MG63 (cell line): ENCODE results near the gene ELOVL3. TPM values are rescaled to one million over a fixed set of nuclear protein-coding genes. Genes with fewer than 3 reads are reported as not detected.
"Not testable (repeated sequence)": the region's sequence is repeated elsewhere in the genome, so short reads cannot be mapped to it uniquely, and the experiment has no call there.

ENCODE experiments used
- DNase-seq: peaks from one replicate; pipeline ENCODE4 v3.0.0-alpha.2; 2020
- H3K27me3 ChIP-seq: fragments of 250-450 bp; sonication (Bioruptor Pico); 2 replicates; pipeline ENCODE4 v1.5.1; 2020; ENCODE audit warnings: mild to moderate bottlenecking, moderate library complexity
- H3K36me3 ChIP-seq: fragments of 250-450 bp; sonication (Bioruptor Pico); 2 replicates; pipeline ENCODE4 v1.5.1; 2020; ENCODE audit warnings: mild to moderate bottlenecking, moderate library complexity
- H3K4me3 ChIP-seq: fragments of 250-450 bp; sonication (Bioruptor Pico); 2 replicates; pipeline ENCODE4 v1.5.1; 2020; ENCODE audit warnings: mild to moderate bottlenecking, moderate library complexity
- H3K9me3 ChIP-seq: fragments of 250-450 bp; sonication (Bioruptor Pico); 2 replicates; pipeline ENCODE4 v1.5.1; 2020; ENCODE audit warnings: mild to moderate bottlenecking, moderate library complexity
- total RNA-seq: library from RNA; depleted of rRNA; stranded (reverse); fragments of >200 nt; shearing (Covaris generic); gene quantifications from 2 replicates; pipeline ENCODE4 v1.2.3, GENCODE V29; 2014; ENCODE audit warnings: low replicate concordance; rRNA removed

The ELOVL3 gene, protein sequence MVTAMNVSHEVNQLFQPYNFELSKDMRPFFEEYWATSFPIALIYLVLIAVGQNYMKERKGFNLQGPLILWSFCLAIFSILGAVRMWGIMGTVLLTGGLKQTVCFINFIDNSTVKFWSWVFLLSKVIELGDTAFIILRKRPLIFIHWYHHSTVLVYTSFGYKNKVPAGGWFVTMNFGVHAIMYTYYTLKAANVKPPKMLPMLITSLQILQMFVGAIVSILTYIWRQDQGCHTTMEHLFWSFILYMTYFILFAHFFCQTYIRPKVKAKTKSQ
- total RNA-seq: 0.15 TPM in 1 of 2 replicates, not detected in the other

DNA sequence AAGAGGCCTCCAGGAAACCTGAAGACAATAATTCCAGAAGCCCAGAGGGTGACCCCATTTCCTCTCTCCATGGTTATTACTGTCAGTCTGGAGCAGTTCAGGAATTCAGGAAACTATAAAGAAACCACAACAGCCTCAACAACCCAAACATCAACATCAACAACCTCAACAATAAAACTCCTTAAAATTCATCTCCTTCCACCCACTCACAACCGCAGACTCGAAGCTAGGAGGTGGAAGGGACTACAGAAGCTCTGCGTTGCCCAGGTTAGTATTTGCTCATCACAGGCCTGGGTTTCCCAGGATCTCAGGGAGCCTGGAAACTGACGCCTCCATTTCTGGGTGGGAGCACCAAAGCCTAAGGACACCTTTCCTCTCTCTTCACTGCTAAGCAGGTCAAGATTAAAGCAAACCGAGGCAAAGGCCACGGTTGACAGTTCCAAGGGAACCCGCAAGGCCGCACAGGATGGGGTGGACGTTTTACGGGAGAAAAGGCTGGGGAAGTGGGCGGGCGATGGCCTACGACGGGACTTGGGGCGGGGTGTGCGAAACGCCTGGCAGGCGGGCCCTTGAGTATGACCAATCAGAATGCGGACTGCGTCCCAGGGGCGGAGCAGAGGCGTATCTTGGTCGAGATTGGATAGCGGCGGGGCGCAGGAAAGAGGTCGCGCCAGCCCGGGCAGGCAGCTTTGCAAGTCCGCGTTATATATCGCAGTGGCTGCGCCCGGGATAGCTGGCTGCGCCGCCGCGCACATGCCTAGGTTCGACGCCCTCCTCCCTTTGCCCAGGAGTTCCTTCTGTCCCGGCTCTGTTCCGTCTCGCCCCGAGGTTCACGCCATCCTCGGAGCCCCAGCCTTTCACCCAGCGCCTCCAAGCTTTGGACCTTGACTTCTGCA lies at the start of gene ELOVL3:
ELOVL3 (plus strand) TSS at position 654 of the 896 bp plus-strand sequence. CDS start 250 bp downstream, outside the sequence.
- Histone ChIP-seq H3K36me3 (no peaks in the 10 kb centered on the region), H3K9me3 (no peaks in the 10 kb centered on the region), H3K27me3 (peaks cover 24% of the 10 kb centered on the region), H3K4me3 (peak within 1 kb of the TSS; percentile 16)
- DNase-seq: peak; percentile 92

DNA sequence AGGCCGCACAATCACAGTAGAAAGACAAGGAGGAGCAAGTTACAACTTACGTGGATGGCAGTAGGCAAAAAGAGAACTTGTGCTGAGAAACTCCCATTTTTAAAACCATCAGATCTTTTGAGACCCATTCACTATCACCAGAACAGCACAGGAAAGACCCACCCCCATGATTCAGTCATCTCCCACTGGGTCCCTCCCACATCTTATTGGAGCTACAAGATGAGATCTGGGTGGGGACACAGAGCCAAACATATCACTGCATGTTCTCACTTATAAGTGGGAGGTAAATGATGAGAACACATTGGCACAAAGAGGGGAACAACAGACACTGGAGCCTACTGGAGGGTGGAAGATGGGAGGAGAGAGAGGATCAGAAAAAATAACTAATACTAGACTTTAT lies 41.5 kb upstream of the ELOVL3 start:
- Histone ChIP-seq H3K4me3 (no peak overlapping the region), H3K27me3 (no peaks in the 10 kb centered on the region), H3K9me3 (peaks cover 8% of the 10 kb centered on the region), H3K36me3 (no peaks in the 10 kb centered on the region)
- no peak for DNase-seq

DNA sequence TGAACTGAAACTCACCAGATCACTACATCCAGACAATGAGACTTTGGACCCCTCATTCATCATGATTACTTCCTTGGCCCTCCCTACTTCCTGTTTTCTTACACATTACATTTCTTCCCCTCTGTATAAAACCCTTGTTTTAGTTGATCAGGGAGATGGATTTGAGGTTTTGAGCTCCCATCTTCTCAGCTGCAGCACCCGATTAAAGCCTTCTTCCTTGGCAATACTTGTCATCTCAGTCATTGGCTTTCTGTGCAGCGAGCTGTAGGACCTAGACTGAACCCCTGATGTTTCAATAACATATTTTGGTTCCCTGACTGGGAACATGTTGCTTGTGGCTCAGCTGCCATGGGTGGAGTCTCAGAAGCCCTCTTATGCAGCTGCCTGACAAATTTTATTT lies 40.8 kb upstream of the ELOVL3 start:
- DNase-seq: no peak
- no peaks in the 10 kb centered on the region for H3K36me3 ChIP-seq
- H3K27me3 ChIP-seq: no peaks in the 10 kb centered on the region
- H3K4me3 ChIP-seq: no peak overlapping the region
- peaks cover 8% of the 10 kb centered on the region for H3K9me3 ChIP-seq

DNA sequence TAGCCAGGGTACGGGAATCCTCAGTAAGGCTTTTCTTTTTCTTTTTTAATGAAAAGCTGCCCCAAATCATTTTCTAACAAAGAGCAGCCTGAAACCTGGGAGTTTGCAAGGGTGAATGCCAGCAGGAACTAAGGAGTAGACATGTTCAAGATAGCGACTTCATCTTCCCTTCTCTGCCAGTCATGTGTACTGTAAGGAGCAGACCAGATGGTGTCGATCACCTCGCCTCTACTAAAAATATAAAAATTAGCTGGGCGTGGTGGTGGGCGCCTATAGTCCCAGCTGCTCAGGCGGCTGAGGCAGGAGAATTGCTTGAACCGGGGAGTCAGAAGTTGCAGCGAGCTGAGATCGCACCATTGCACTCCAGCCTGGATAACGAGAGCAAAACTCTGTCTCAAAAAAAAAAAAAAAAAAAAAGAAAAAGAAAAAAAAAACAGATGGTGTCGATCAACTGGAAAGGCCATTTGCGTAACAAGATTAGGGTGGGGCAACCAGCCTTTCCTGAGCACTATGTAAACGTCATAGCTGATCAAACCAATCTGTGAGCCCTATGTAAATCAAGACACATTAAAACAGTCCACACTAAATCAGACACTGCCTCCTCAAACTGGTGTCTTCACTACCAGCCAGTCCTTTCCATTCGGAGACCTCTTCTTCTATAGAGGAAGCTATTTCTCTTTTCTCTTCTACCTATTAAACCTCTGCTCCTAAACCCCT lies 40.1 kb upstream of the ELOVL3 start:
- no peak for DNase-seq
- H3K36me3 ChIP-seq: no peaks in the 10 kb centered on the region

DNA sequence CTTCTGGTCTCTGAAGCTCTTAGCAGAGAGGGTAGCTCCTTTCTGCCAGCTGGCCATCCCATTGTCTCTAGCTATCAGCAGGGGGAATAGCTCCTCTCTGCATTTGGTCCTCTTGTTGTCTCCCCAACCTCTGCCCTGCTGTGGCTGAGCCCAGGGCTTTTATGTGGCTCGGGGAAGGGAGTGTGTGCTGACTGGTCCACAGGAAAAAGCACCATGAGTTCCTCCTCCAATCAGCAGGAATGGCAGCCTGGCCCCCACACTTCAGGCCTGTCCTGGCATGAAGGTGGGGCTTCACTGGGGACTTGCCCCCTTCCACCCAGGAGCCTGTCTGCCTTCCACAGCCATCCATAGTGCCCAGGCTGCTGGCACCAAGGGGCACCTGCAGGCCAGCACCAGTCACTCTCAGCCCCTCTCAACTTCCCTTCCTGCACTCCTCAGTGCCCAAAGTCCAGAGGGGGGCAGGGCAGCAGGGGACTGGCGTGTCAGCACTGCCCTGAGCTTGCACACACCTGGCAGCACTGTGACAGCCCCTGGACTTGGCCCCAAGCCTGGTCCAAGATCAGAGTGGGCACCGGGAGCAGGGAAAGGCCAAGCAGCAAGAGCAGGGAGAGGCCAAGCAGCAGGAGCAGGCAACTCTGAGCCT lies 37.7 kb upstream of the ELOVL3 start:
- H3K9me3 ChIP-seq: peaks cover 18% of the 10 kb centered on the region
- no peaks in the 10 kb centered on the region for H3K27me3 ChIP-seq
- no peak for DNase-seq
- no peaks in the 10 kb centered on the region for H3K36me3 ChIP-seq
- no peak overlapping the region for H3K4me3 ChIP-seq

More for the DNA sequence above, 40.1 kb upstream of the ELOVL3 start:
- Histone ChIP-seq H3K27me3 (no peaks in the 10 kb centered on the region), H3K9me3 (peaks cover 8% of the 10 kb centered on the region), H3K4me3 (no peak overlapping the region)

DNA sequence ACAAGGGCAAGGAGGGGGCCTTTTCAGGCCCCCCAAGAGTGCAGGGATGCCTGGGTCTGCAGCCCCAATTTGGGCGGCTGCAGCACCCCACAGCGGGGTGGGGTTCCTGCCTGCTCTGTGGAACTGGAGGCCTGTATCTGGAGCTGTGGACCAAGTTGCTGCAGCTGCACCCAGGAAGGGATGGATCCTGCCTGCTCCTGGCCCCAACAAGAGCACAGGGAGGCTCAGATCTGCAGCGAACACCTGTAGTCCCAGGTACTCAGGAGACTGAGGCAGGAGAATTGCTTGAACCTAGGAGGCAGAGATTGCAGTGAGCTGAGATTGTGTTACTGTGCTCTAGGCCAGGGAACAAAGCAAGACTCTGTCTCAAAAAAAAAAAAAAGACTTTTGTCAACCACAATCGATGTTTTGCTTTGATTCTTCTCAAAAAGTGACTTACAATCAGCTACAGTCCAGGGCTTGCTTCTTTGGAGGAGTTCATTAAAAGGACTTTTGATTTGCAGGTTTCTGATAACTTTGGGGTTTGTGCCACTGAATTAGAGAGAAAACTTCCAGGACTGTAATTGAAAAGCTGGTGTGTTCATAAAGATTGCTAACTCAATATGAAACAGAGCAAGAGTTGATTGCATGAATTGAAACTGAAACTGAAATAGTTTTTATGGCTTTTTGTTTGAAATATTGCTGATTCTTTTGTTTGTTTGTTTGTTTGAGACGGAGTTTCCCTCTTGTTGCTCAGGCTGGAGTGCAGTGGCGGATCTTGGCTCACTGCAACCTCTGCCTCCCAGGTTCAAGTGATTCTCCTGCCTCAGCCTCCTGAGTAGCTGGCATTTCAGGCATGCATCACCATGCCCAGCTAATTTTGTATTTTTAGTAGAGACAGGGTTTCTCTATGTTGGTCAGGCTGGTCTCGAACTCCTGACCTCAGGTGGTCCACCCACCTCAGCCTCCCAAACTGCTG lies 36.9 kb upstream of the ELOVL3 start:
- not testable (repeated sequence) for DNase-seq, H3K27me3 ChIP-seq, H3K36me3 ChIP-seq, H3K4me3 ChIP-seq
- H3K9me3 ChIP-seq: peaks cover 16% of the 10 kb centered on the region

DNA sequence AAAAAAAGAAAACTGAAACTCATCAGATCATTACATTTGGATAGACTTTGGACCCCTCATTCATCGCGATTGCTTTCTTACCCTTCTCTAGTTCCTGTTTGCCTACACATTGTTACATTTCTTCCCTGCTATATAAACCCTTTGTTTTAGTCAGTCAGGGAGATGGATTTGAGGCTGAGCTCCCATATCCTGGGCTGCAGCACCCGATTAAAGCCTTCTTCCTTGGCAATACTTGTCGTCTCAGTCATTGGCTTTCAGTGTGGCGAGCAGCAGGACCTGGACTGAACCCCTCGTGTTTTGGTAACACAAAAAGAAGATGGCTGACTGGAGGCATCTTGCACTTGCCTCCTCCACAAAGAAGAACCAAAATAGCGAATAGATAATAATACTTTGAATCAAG lies 34.1 kb upstream of the ELOVL3 start:
- Histone ChIP-seq H3K4me3 (no peak overlapping the region), H3K27me3 (no peaks in the 10 kb centered on the region), H3K36me3 (no peaks in the 10 kb centered on the region), H3K9me3 (peaks cover 10% of the 10 kb centered on the region)
- no peak for DNase-seq

DNA sequence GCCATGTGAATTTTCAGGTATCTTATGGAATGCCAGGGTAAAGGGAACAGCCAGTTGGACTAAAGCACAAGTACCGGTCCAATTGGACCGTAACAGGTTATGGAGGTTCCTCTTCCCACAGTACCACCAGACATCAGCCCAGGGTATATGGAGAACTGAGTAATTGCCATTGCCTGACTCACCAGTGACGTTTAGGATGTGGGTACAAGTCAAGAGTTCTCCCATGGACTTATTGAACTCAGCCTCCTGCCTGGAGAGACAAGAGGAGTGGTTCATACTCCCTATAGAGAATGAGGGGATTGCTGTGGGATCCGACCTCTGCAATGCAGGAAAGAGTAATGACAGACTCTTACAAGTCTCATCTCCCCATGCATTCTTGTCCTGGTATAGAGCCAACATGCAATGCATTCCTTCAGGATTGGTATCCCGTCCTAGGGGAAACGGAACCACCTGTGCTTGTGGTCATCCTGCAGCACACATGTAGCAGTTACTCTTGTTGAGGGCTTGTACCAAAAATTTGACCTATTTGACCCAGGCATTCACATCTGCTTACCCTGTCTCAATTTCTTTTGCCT lies 30.7 kb upstream of the ELOVL3 start:
- Histone ChIP-seq H3K27me3 (no peaks in the 10 kb centered on the region), H3K36me3 (no peaks in the 10 kb centered on the region), H3K9me3 (peaks cover 10% of the 10 kb centered on the region), H3K4me3 (no peak overlapping the region)
- DNase-seq: no peak

DNA sequence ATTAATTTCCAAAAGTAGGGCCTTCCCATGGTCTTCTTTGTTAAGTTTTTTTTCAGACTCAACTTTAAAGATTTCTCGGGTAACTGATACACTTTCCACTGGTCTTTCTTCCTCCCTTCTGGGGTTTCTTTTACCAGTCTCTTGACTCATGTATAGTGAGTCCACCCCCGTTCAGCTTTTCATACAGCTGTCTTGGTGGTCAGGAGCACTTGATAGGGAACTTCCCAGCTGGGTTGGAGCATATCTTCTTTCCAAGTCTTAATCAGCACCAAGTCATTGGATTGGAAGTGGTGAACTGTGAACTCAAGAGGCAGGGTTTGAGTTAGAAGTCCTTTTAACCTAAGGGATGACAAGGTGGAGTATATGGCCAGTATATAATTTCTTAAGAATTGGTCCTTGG lies 29.2 kb upstream of the ELOVL3 start:
- H3K27me3 ChIP-seq: no peaks in the 10 kb centered on the region
- H3K9me3 ChIP-seq: peaks cover 8% of the 10 kb centered on the region
- DNase-seq: no peak
- H3K4me3 ChIP-seq: no peak overlapping the region
- H3K36me3 ChIP-seq: no peaks in the 10 kb centered on the region

DNA sequence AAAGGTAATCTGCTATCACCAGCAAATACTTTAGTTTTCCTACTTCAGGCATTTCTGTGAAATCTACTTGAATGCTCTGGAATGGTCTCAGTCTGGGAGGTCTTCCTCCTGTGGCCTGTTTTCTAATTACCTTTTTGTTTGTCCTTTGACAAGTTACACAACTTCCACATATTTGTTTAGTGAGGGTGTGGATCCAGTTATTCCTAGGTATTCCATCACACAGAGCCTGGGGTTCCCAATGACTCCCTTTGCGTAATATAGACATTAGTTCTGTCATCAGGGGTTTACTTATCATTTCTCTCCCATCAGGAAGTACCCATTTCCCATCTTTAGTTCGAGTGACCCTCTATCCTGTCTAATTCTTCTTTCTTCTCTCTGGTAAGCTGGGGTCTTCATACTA lies 28.1 kb upstream of the ELOVL3 start:
- Histone ChIP-seq H3K36me3 (no peaks in the 10 kb centered on the region), H3K9me3 (no peaks in the 10 kb centered on the region), H3K27me3 (no peaks in the 10 kb centered on the region), H3K4me3 (no peak overlapping the region)
- no peak for DNase-seq

DNA sequence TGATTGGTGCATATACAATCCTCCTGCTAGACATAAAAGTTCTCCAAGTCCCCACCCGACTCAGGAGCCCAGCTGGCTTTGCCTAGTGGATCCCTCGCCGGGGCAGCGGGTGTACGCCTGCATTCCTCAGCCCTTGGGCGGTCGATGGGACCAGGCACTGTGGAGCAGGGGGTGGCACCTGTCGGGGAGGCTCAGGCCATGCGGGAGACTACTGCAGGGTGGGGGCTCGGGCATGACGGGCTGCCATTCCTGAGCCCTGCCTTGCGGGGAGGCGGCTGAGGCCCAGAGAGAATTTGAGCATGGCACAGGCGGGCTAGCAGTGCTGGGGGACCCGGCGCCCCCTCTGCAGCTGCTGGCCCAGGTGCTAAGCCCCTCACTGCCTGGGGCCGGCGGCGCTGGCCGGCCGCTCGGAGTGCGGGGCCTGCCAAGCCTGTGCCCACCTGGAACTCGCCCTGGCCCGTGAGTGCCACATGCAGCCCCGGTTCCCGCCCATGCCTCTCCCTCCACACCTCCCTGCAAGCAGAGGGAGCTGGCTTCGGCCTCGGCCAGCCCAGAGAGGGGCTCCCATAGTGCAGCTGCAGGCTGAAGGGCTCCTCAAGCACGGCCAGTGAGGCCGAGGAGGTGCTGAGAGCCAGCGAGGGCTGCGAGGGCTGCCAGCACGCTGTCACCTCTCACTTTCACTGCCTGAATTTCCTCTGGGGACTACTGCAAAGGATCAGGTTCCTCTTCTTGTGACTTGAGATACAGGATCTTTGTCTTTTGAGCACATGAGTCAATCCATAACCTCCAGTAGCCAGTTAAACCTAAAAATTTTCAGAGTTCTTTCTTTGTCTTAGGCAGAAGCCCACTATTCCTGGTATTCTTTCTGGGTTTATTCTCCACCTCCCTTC lies 25.1 kb upstream of the ELOVL3 start:
- Histone ChIP-seq H3K4me3 (no peak overlapping the region), H3K9me3 (peaks cover 3% of the 10 kb centered on the region; the same call in 1 of the 2 replicates), H3K36me3 (no peaks in the 10 kb centered on the region), H3K27me3 (no peaks in the 10 kb centered on the region)
- DNase-seq: no peak

DNA sequence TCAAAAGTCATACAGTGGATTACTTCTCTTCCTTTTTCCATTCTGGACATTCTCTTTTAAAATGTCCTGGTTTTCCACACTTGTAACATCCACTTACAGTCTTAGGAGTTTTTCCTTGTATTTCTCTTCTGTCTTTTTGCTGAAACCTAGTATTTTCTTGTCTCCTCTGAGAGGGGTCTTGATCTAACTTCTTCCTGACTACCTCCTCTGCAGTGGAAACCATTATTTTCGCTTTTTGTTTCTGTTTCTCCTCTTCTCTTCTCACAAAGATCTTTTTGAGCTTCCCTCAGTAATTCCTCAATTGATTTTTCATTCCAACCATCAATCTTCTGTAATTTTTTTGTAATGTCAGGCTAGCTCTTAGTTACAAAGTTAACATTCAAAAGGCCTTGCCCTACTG lies 23.7 kb upstream of the ELOVL3 start:
- no peaks in the 10 kb centered on the region for H3K36me3 ChIP-seq
- H3K27me3 ChIP-seq: no peaks in the 10 kb centered on the region
- no peak for DNase-seq
- H3K4me3 ChIP-seq: no peak overlapping the region
- peaks cover 3% of the 10 kb centered on the region; the same call in 1 of the 2 replicates for H3K9me3 ChIP-seq

DNA sequence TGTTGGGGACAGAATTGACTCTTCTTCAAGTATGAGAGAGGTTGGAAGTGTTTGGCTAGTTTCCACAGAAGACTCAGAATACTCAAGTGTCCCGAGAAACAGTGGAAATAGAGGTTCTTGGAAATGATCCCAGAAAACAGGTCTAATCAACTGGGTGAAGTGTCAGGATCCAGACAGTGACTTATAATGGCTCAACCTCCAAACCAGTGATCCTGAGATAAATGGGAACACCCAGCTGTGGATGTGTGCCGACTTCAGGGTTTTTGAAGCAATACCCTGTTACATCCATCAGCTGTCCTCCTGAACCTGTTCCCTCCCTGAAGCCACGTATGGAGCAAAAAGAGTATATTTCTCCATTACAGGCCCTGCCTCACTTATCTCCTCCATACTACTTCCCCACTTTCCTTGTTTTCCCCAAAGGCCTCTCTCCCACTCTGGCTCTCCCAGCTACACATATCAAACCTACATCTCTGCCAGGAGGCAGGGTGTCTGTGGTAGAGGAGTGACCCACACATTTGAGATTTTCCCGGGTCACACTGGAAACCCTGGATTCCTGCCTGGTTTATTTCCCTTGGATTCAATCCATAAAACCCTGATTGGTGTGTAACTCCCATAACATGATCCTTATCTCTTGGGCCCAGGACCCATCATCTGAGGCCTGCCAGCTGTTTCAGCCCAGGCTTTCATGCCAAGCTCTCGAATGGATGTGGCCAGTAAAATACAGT lies 17.6 kb upstream of the ELOVL3 start:
- peak; percentile 29 for DNase-seq
- Histone ChIP-seq H3K9me3 (peaks cover 3% of the 10 kb centered on the region; the same call in 1 of the 2 replicates), H3K27me3 (no peaks in the 10 kb centered on the region), H3K36me3 (no peaks in the 10 kb centered on the region), H3K4me3 (no peak overlapping the region)
